T-helper 1 cell treated with Interleukin-12 subunit alpha and Interleukin-12 subunit beta and Interleukin-4 antibody, amounts not matched to agents 30 ng/mL and 1 ng/mL, for 36 hours (primary cell): ENCODE measurements around the gene MPV17L2. TPM values are rescaled to one million over a fixed set of nuclear protein-coding genes. Genes with fewer than 3 reads are reported as not detected.
"Not testable (repeated sequence)": the region's sequence is repeated elsewhere in the genome, so short reads cannot be mapped to it uniquely, and the experiment has no call there.

Experiments used
- intact Hi-C: fragments of 100-400 bp; cut with micrococcal nuclease; formaldehyde crosslinking; loops from one replicate; pipeline ENCODE4 v1.15.1; 2024
- total RNA-seq: library from RNA; stranded (reverse); gene quantifications from 2 replicates; pipeline ENCODE4 v1.2.3, GENCODE V29; 2022

Gene MPV17L2
- total RNA-seq, 1 donor from 2014 or later = 10.3 TPM

DNA sequence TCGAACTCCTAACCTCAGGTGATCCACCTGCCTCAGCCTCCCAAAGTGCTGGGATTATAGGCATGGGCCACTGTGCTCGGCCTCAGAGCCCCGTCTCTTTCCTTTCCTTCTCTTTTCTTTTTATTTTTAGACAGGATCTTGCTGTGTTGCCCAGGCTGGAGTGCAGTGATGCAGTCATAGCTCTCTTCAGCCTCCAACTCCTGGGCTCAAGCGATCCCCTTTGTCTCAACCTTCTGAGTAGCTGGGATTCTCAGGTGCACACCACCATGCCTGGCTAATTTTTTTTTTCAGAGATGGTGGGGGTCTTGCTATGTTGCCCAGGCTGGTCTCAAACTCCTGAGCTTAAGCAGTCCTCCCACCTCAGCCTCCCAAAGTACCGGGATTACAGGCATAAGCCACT lies 16.9 kb downstream of the MPV17L2 start:
- intact Hi-C loops = not testable (repeated sequence)

DNA sequence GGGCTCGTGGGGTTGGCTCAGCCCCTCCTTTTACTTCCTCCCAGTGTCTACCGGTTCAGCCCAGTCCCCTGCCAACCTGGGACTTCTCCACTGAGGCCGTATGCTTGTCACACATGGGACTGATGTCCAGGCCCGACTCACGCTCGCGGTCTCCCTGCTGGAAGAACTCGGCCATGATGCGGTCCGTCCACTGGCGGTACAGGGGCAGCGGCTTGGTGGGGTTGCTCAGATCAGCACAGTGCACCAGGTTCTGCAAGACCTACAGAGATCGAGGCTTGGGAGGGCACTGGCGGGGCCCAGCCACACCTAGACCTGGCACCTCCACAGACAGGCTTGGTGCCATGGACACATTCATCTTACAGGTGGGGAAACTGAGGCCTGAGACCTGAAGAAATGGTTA lies 18.7 kb downstream of the MPV17L2 start:
- intact Hi-C loops = no loop called here

DNA sequence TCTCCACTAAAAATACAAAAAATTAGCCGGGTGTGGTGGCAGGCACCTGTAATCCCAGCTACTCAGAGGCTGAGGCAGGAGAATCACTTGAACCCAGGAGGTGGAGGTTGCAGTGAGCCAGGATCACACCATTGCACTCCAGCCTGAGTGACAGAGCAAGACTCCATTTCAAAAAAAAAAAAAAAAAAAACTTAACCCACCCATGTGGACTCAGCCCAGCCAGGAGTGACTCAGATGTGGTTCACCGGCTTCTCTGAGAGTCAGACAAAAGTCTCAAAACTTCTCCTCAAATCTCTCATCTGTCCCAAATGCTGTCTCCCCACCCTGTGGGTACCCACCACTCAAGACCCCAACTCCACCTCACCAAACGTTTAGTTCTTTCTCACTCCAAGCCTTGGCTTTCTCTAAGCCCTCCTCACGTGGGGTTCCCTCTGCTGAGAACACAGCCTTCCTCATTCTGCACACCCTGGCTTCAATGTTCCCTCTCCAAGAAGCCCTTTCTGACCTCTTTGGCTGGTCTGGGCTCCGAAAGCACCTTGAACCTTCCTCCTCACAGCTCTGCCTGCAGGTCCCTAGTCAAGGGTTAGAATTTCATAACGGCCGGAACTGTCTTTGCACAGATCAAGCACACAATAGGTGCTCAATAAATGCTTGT lies 21.9 kb downstream of the MPV17L2 start:
- intact Hi-C loops = no loop called here

DNA sequence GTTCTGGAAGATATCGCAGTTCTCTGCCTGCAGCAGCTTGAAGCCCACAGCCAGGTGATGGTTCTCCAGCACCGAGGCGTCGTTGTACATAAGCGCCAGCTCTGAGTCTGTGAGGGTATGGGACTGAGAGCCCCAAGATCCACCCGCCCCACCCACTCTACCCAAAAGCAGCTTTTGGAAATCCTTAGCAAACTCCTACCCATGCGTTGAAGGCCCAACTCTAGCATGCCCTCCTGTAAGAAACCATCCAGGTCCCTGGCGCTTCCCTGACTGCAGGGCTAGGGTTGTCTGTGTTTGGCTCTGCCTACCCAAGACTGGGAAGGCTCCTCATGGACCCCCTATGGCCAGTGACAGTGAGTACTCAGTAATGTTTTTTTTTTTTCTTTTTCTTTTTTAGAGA lies 23.8 kb downstream of the MPV17L2 start:
- intact Hi-C loops = no loop called here

DNA sequence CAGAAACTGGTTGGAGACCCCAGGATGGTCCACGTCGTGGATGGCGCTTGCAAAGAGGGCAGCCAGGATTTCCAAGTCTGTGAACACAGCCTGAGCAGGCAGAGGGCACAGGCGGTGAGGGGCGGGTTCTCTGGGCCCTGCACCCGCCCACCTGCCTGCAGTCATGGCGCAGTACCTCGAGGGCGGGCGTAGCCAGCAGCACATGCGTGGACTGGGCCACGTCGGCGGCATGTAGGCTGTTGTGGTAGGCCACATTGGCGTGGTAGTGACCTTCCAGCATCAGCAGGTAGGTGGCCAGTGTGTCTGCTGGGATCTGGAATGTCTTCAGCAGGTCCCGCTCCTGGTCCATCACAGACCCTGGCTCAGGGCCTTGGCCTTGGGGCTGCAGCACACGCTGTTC lies 25.1 kb downstream of the MPV17L2 start:
- intact Hi-C loops = no loop called here

DNA sequence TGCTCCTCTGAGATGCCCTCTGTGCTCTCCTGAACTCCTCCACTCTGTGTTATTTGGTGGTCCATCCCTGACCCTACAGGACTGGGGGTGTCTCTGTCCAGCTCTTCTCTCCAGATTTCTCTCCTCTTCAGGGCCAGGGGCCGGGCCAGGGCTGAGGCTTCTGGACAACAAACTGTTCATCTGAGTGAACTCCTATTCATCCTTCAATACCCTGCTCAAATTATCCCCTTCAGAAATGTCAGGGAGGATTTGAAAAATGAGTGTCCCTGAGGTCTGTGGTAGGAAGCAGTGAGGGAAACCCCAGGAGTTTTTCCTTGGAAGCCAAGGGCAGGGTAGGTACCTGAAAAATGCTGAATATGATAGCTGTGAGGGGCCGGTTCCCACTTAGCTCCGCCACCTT lies 25.6 kb downstream of the MPV17L2 start:
- intact Hi-C loops = no loop called here

DNA sequence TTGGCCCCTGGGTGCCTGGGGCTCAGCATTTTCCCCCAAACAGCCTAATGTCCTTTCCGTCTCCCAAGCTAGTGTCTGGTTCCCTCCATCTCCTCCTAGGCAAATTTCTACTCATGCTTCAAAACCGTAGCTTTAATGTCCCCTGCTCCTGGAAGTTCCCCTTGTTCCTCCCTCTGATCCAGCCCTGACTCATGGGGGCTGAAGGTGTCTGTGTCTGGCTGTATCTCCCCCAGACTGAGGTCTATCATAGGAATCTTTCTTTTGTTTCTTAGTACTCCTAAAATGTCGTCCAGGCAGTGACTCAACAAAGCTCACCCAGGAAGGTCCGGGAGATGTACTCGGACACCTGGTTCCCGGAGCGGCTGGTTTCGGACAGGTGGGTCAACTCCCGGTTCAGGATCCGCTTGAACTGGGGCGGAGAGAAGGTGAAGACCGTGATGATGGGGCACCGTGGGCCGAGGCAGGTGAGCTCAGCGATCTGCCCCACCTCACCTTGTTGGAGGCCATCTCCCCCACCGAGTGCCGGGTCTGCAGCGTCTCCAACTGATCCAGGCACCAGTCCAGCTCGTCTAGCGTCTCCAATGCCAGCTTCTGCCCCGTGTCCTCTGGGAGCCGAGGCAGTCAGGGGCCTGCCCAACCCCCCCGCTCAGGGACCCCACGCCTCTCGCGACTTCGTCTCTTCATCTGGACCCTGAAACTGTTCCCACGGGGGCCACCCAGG lies 27.1 kb downstream of the MPV17L2 start:
- intact Hi-C loops = no loop called here

DNA sequence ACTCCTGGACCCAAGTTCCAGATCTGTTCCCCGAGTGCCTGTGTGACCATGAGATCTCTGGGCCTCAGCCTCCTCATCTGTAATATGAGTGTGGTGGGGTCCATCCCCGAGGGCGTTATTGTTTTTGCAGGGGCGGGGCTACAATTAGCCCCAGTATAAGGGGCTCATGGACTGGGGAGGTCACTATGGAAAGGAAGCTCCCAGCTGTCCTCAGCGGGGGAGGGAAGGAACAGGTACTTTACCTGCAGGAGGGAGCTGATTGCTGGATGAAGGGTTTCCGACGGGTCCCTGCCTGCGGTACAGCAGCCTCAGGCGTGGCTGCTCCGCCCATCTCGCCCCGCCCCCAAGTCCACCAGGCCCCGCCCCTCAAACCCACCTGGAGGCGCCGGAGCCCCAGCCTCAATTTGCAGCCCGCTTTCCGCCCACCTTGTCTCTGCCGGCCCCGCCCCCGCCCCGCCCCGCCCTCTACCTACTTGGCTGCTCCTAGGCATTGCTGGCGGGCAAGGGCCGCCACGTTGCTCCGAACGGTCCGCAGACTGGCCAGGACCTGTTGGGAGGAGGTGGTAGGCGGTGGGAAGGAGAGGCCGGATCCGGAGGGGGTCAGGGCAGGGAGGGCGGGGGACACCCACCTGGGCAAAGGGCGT lies 27.7 kb downstream of the MPV17L2 start:
- intact Hi-C loops = no loop called here

DNA sequence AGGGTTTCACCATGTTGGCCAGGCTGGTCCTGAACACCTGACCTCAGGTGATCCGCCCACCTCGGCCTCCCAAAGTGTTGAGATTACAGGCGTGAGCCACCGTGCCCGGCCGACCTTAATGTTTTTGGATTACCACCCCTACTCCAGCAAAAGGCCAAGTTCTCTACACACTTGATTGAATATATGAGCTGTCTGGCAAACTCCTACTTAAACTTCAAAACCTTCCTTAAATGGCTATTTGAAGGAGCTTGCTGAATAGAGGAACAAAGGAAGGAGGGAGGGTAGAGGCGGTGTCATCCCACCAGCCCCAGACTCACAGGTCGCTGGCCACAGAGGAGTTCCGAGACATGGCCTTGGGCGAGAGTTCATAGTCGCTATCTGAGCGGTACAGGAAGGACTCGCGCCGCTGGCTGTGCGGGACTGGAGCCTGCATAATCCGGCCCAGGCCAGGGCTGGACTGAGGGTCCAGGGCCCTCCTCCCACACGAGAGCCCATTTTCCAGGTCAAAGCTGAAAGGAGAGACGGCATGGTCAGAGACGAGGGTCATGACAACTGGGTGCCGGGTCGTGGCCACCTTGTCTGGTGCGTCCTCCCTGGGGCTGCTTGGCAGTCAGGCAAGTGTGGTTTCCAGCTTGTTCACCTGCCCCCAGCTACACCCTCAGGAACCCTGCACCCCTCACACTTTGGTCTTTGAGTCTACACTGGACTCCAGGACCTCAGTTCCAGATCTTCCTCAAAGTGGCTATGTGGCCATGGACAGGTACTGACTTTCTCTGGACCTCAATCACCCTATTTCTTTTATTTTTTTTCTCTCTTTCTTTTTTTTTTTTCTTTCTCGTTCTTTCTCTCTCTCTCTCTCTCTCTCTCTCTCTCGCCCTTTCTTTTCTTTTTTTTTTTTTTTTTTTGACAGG lies 29.1 kb downstream of the MPV17L2 start:
- intact Hi-C loops = no loop called here

DNA sequence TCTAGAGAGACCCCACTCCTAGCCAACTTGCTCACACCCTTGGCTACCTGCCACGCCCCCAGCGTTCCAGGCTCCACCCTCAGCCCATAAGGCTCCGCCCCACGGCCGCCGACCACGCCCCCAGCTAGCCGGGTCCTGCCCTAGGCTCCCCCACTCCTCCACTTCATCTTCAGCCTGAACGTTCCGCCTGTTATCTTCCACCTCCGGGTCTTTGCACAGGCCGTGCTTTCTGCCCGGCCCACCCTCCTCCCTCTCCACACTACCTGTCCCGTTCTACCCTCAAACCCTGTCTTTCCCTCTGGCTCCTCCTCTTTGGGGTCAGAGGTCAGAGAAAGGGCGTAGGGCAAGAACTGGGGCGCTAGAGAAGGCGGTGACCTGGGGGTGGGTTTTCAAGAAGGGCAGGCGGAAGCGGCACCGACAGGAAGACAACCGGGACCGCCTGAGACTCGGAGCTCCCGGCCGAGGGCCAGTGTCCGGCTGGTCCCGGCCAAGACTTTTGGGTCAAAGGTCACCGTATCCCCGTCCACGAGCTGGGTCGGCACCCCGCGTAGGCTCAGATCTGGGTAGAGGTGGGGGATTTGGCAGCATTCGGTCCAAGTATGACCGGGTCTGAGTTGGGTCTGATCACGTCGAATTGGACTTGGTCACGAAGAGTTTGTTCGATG lies 31.0 kb downstream of the MPV17L2 start:
- intact Hi-C loops = loop anchor here (1.0 kb wide), 2 partner anchors 20 to 72 kb away; partner anchors contain the start of gene RAB3A

DNA sequence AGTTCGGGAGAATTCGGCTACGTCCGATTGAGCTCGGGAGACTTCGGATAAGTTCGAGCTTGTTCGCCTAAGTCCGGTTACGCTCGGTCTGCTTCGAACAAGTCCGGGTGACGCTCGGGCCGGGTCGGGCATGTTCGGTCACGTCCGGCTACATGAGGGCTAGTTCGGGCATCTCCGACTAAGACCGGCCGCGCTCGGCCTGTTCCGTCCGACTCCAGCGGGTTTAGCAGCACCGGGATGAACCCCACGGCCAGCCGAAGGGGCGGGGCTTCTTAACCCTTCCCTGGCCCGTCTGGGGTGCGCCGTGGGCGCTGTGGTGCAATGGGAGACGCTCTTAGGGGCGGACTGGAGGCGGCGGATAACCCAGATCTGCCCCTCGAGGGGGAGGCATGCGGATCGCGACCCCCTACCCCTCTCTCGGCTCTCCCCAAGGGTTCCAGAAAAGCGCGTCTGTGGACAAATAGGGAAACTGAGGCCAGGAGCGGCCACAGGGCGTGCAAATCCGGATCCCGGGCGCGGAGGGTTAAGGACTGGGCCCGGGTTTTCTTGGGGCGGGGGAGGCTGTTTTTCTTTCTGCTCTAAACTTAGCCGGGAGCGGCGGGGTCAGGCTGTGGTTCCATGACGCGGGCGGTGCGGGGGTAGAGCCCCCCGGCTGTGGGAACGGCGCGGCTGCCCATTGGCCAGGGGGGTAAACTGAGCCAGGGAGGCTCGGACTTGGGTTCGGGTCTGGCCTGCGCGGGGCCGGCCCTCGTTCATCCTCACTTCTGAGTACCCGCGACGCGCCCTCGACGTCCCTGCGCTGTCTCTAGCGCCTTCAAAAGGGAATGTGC lies 31.7 kb downstream of the MPV17L2 start:
- intact Hi-C loops = loop anchor here (1.0 kb wide), 2 partner anchors 20 to 72 kb away; partner anchors contain the start of gene RAB3A

DNA sequence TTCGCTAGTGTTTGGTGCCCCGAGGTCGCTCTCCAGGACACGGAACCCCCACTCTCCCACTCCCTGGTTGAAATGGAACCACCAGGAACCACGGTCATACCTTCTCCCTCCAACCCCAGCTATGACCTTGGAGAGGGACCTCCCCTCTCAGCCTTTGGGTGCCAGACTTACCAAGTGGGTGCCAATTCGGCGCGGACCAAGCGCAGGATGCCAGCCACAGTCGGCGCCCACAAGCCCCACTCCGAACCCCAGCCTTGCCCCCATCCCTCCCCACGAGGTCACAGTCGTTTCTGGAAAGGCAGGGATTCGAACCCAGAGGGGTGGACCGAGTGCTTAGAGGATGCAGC lies 32.3 kb downstream of the MPV17L2 start:
- intact Hi-C loops = no loop called here

DNA sequence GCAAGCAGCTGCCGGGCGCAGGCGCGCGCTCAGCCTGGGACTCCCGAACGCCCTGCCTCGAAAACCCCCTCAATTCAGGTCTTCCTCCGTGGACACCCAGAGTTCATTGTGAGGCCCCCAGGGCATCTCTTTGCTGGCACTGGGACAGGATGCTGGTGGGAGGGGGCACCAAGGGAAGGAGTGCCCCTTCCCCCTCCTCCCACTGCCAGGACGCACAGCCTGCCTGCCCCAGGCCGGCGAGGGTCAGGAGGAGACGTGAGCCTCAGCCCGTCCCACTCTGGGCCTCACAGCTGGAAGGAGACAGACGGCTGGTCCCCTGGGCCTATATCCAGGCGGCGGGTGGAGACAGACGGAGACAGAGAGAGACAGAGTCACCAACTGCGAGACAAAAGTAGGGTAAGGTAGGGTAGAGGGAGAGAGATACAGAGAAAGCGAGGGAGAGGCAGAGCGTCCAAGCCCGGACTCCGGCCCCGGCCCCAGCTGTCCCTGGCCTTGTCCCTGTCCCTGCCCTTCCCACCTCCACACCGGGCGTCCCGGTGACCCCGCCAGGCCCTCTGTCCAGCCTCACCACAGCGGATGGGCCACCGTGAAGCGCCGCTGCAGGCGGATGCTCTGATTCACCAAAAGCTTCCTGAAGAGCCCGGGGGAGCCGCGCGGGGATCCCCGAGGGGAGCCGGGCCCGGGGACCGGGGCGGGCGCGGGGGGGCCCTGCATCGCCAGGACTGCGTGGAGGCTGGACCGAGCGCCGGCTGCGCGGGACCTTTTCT lies 32.9 kb downstream of the MPV17L2 start, which contains the start of gene PDE4C:
Gene PDE4C, minus strand, starts transcription at position 737 of the 767 bp plus-strand sequence. Its CDS starts 23 bp downstream, at position 714.
- intact Hi-C loops = no loop called here

DNA sequence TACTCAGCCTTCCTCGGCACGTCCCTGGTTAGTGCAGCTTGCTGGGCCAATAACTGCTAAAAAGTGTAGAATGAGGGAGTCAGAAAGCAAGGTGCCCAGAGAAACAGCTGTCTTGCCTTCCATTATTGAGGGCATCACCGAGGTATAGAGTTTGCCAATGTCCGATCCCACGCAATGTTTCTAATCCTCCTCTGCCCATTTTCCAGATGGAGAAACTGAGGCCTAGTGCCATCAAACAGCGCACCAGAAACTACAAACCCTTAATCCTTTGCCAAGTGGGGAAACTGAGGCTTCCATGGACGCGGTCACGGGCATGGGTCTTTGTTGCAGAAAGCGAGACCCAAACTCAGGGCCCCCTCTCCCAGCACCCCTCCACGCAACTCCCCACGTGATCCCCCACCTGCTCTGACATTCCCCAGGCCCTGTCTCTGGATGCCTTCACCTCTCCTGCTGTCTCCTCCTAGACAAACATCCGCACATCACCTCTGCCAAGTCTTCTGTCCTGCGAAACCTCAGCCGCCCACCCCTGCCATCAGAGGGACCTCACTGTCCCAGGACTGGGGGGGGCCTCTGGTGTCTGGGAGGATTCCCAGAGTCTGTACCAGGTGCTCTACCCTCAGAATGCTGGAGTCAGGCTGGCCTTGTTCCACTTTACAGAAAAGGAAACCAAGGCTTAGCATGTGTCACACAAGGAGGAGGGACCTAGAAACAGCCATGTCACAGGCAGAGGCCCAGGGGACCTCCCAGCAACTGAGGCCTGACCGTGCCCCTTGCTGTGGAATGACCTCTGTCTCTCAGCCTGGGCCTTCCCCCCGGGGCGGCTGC lies 34.1 kb downstream of the MPV17L2 start:
- intact Hi-C loops = loop anchor here (1.0 kb wide), 1 partner anchor 25 kb away; no protein-coding TSS in a partner anchor

DNA sequence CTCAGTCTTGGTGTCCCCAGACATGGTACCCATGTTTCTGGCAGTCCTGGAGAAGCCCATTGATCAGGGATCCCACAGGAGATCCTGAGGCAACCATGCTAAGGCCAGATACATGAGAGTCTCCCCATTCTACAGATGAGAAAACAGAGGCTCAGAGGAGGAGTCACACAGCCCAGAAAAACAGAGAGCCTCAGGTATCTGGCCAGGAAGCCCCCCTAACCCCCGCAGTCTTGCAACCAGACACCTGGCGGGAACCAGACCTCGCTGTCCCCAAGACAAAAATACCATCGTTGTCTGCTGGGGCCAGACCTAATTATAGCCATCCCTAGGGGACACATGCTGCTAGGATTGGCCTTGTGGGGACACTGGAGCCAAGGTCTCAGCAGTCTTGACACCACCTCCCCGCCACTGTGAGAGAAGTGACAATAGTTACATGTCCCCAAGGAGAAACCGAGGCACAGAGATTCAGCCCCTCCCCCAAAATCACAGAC lies 34.8 kb downstream of the MPV17L2 start:
- intact Hi-C loops = loop anchor here (1.0 kb wide), 1 partner anchor 24 kb away; no protein-coding TSS in a partner anchor

DNA sequence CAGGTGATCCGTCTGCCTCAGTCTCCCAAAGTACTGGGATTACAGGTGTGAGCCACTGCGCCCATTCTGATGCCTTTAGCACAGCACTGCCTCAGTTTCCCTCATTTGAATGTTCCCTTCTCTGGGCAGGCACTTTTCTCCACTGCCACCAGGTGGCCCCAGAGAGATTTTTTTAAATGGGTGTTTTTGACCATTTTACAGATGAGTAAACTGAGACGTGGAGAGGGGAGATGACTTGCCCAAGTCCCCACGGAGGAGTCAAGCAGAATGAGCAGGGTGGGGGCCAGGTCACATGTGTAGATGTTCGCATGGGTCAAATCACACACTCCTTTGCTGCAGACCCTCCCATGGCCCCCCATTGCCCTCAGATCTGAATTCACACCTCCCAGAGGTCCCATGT lies 36.5 kb downstream of the MPV17L2 start:
- intact Hi-C loops = loop anchor here (1.0 kb wide), 1 partner anchor 99 kb away; no protein-coding TSS in a partner anchor

DNA sequence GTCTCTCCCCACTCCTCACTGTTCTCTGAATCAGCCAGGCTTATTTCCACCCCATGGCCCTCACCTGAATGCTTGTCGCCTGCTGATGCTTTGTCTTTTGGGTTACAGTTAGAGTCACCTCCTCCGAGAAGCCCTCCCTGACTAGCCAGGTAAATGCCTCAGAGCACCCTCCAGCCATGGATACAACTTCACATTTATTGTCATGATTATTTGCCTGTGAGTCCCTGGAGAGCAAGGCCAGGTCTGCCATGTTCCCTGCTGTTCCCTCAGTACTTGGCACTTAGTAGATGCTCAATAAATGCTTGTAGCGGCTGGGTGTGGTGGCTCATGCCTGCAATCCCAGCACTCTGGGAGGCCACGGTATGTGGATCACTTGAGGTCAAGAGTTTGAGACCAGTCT lies 36.9 kb downstream of the MPV17L2 start:
- intact Hi-C loops = loop anchor here (1.0 kb wide), 1 partner anchor 98 kb away; no protein-coding TSS in a partner anchor
